ENCODE measurements around the gene NDUFAF7. TPM values are rescaled to one million over a fixed set of nuclear protein-coding genes. Genes with fewer than 3 reads are reported as not detected.

NDUFAF7 gene
- total and polyA plus RNA-seq, 2 of the 13 experiments (the other 11 are each of a cell fraction or from before 2014, with no cell fraction given), result 27.0 to 40.8 TPM

GRCh38 chr2:37196320-37197195, 34.9 kb upstream of the NDUFAF7 start, which contains the start of gene CEBPZOS (continued):
- peak; percentile 100 for TF ChIP-seq KAT7 (CRISPR knock-in tag; IDR thresholded peaks at IDR 0.05; ENCODE audit: borderline replicate concordance)
- no peak; the same call in 1 of the 2 replicates for TF ChIP-seq TERF1 (CRISPR knock-in tag; IDR thresholded peaks at IDR 0.05)
- TF ChIP-seq SRSF9 (IDR thresholded peaks at IDR 0.05; ENCODE audit: borderline replicate concordance, insufficient read depth, low read depth, low read length, poor library complexity, severe bottlenecking), result no peak
- peak; percentile 95; the same call in 1 of the 2 replicates for TF ChIP-seq ZNF615 (CRISPR knock-in tag; IDR thresholded peaks at IDR 0.05; ENCODE audit: borderline replicate concordance)
- TF ChIP-seq ZSCAN5A (CRISPR knock-in tag; IDR thresholded peaks at IDR 0.05; ENCODE audit: borderline replicate concordance), result peak; percentile 84
- TF ChIP-seq CENPX (CRISPR knock-in tag; IDR thresholded peaks at IDR 0.05), result no peak
- TF ChIP-seq ZNF337 (CRISPR knock-in tag; IDR thresholded peaks at IDR 0.05; ENCODE audit: borderline replicate concordance, low read depth), result no peak; the same call in 1 of the 2 replicates
- TF ChIP-seq ZNF841 (CRISPR knock-in tag; IDR thresholded peaks at IDR 0.05; ENCODE audit: borderline replicate concordance), result no peak
- TF ChIP-seq GLI4 (CRISPR knock-in tag; IDR thresholded peaks at IDR 0.05; ENCODE audit: borderline replicate concordance), result peak; percentile 97; the same call in 1 of the 2 replicates
- TF ChIP-seq YEATS2 (CRISPR knock-in tag; IDR thresholded peaks at IDR 0.05; ENCODE audit: borderline replicate concordance), result peak; percentile 47; the same call in 1 of the 2 replicates
- peak; percentile 99 for TF ChIP-seq POLR2AphosphoS5 (IDR thresholded peaks at IDR 0.05; ENCODE audit: low read depth, low read length)
- no peak for TF ChIP-seq ATF7 (IDR thresholded peaks at IDR 0.05)
- no peak for TF ChIP-seq ATF7 (CRISPR knock-in tag; IDR thresholded peaks at IDR 0.05)
- 0 out of 2 replicates have a peak, but pooled peaks have one; percentile 52 for TF ChIP-seq ZNF720 (CRISPR knock-in tag; IDR thresholded peaks at IDR 0.05)
- peak; percentile 91 for TF ChIP-seq ZNF296 (CRISPR knock-in tag; conservative IDR thresholded peaks at IDR 0.05)
- TF ChIP-seq ZFP1 (CRISPR knock-in tag; IDR thresholded peaks at IDR 0.05), result peak; percentile 11; the same call in 1 of the 2 replicates
- peak; percentile 94 for TF ChIP-seq WIZ (CRISPR knock-in tag; IDR thresholded peaks at IDR 0.05)
- no peak for TF ChIP-seq FOXK2 (IDR thresholded peaks at IDR 0.05)
- TF ChIP-seq NFRKB (IDR thresholded peaks at IDR 0.05), result no peak
- TF ChIP-seq ZBTB37 (CRISPR knock-in tag; IDR thresholded peaks at IDR 0.05), result 0 out of 2 replicates have a peak, but pooled peaks have one; percentile 50
- TF ChIP-seq ZNF513 (CRISPR knock-in tag; conservative IDR thresholded peaks at IDR 0.05), result no peak
- 0 out of 2 replicates have a peak, but pooled peaks have one; percentile 20 for TF ChIP-seq HNF4A (CRISPR knock-in tag; IDR thresholded peaks at IDR 0.05)
- peak; percentile 98 for TF ChIP-seq ASH2L (IDR thresholded peaks at IDR 0.05; ENCODE audit: insufficient read length, low read depth, low read length)
- 0 out of 2 replicates have a peak, but pooled peaks have one; percentile 25 for TF ChIP-seq MED1 (CRISPR knock-in tag; IDR thresholded peaks at IDR 0.05)
- peak; percentile 97 for TF ChIP-seq TOPORS (CRISPR knock-in tag; IDR thresholded peaks at IDR 0.05)
